IMR-90 (cell line): Measurements from ENCODE around the gene DCC. TPM values are rescaled to one million over a fixed set of nuclear protein-coding genes. Genes with fewer than 3 reads are reported as not detected.

ENCODE experiments used
- ATAC-seq: fragments of 200-7000 bp; cut with Tn5 transposase; 2 replicates; pipeline ENCODE4 v1.9.1; 2020; ENCODE audit warnings: low read depth, mild to moderate bottlenecking, moderate library complexity
- BruUV-seq: library from RNA; stranded (reverse); fragments of 400-500 nt; replicated peaks from 2 replicates; lab custom pipeline; 2021; lab: Mats Ljungman, UMichigan
- CTCF ChIA-PET: fragments of 300-600 bp; formaldehyde crosslinking; extraction: SDS; loops from one replicate; lab custom pipeline; 2021; ENCODE audit warnings: antibody characterized with exemption; lab: Yijun Ruan, JAX
- POLR2A ChIA-PET: fragments of 300-600 bp; sonication (Branson Sonifier 250); formaldehyde crosslinking; loops from one replicate; lab custom pipeline; 2022; ENCODE audit warnings: antibody characterized with exemption; ENCODE audit not compliant: unreplicated experiment; lab: Charles Lee
- DNase-seq: peaks from one replicate; pipeline ENCODE4 v3.0.0; 2013
- H2AFZ ChIP-seq: replicated peaks from 2 replicates; pipeline ENCODE3; 2013; ENCODE audit warnings: low read length, mild to moderate bottlenecking; ENCODE audit not compliant: poor library complexity
- H2AK5ac ChIP-seq: 2 replicates; pipeline ENCODE4 v1.6.1; 2013; ENCODE audit warnings: low read depth, low read length, inconsistent platforms
- H2AK9ac ChIP-seq: replicated peaks from 2 replicates; pipeline ENCODE3; 2013; ENCODE audit warnings: mild to moderate bottlenecking, low read depth, low read length, moderate library complexity; ENCODE audit not compliant: poor library complexity
- H2BK120ac ChIP-seq: 2 replicates; pipeline ENCODE4 v1.6.1; 2013; ENCODE audit warnings: low read depth, low read length, inconsistent platforms
- H2BK15ac ChIP-seq: 3 replicates; pipeline ENCODE4 v1.6.1; 2013; ENCODE audit warnings: low read depth, low read length, inconsistent platforms
- H2BK20ac ChIP-seq: 2 replicates; pipeline ENCODE4 v1.6.1; 2013; ENCODE audit warnings: low read depth, mild to moderate bottlenecking, inconsistent platforms, low read length, moderate library complexity
- H2BK5ac ChIP-seq: 2 replicates; pipeline ENCODE4 v1.6.1; 2013; ENCODE audit warnings: mild to moderate bottlenecking, low read depth, low read length, inconsistent platforms; ENCODE audit not compliant: poor library complexity, severe bottlenecking
- H3K14ac ChIP-seq: replicated peaks from 2 replicates; pipeline ENCODE4 v1.6.1; 2013; ENCODE audit warnings: low read depth, low read length, inconsistent platforms
- H3K18ac ChIP-seq: 2 replicates; pipeline ENCODE4 v1.6.1; 2013; ENCODE audit warnings: low read depth, low read length, control low read depth
- H3K23ac ChIP-seq: 2 replicates; pipeline ENCODE4 v1.6.1; 2013; ENCODE audit warnings: low read depth, low read length, inconsistent platforms
- H3K27ac ChIP-seq: 2 replicates; pipeline ENCODE4 v1.5.1; 2013; ENCODE audit warnings: mild to moderate bottlenecking, control low read depth, low read length; ENCODE audit not compliant: insufficient read depth
- H3K27me3 ChIP-seq: 2 replicates; pipeline ENCODE4 v1.6.1; 2013; ENCODE audit warnings: low read length; ENCODE audit not compliant: control insufficient read depth, insufficient read depth
- H3K36me3 ChIP-seq: 2 replicates; pipeline ENCODE4 v1.6.1; 2013; ENCODE audit warnings: low read length, mixed read lengths; ENCODE audit not compliant: control insufficient read depth, insufficient read depth
- H3K4ac ChIP-seq: 2 replicates; pipeline ENCODE4 v1.6.1; 2013; ENCODE audit warnings: low read depth, low read length, inconsistent platforms
- H3K4me1 ChIP-seq: 2 replicates; pipeline ENCODE4 v1.6.1; 2013; ENCODE audit warnings: low read length, mixed read lengths; ENCODE audit not compliant: control insufficient read depth, insufficient read depth
- H3K4me2 ChIP-seq: 2 replicates; pipeline ENCODE4 v1.6.1; 2013; ENCODE audit warnings: low read depth, mild to moderate bottlenecking, control low read depth, low read length, moderate library complexity
- H3K4me3 ChIP-seq: 2 replicates; pipeline ENCODE4 v1.5.1; 2013; ENCODE audit warnings: low read depth, mild to moderate bottlenecking, control low read depth, low read length, moderate library complexity; ENCODE audit not compliant: insufficient read depth
- H3K56ac ChIP-seq: 2 replicates; pipeline ENCODE4 v1.6.1; 2013; ENCODE audit warnings: low read length, inconsistent platforms; ENCODE audit not compliant: insufficient read depth; ENCODE audit errors: extremely low read depth
- H3K79me1 ChIP-seq, 2 experiments: 2 replicates each; pipeline ENCODE4 v1.6.1; 2013; ENCODE audit warnings: low read length in 2 of 2, inconsistent platforms in 1 of 2, low read depth in 1 of 2
- H3K9ac ChIP-seq: 2 replicates; pipeline ENCODE4 v1.6.1; 2013; ENCODE audit warnings: low read depth, low read length, control low read depth
- H3K9me1 ChIP-seq: 2 replicates; pipeline ENCODE4 v1.6.1; 2013; ENCODE audit warnings: low read length, inconsistent platforms; ENCODE audit not compliant: insufficient read depth
- H3K9me3 ChIP-seq: 2 replicates; pipeline ENCODE4 v1.6.1; 2013; ENCODE audit warnings: low read length; ENCODE audit not compliant: control insufficient read depth, insufficient read depth
- H4K20me1 ChIP-seq: 2 replicates; pipeline ENCODE4 v1.6.1; 2013; ENCODE audit warnings: low read length, inconsistent platforms; ENCODE audit not compliant: insufficient read depth
- H4K5ac ChIP-seq: 2 replicates; pipeline ENCODE4 v1.6.1; 2013; ENCODE audit warnings: mild to moderate bottlenecking, low read depth, low read length, control low read depth
- H4K8ac ChIP-seq, 2 experiments: 2 replicates each; pipeline ENCODE4 v1.6.1; 2013; ENCODE audit warnings: low read depth in 2 of 2, low read length in 2 of 2, control low read depth in 1 of 2, inconsistent platforms in 1 of 2
- H4K91ac ChIP-seq: 2 replicates; pipeline ENCODE4 v1.6.1; 2013; ENCODE audit warnings: low read depth, low read length, inconsistent platforms; ENCODE audit not compliant: insufficient read depth
- MAFK ChIP-seq: IDR thresholded peaks from 2 replicates; pipeline ENCODE4 v1.6.1; 2012; ENCODE audit warnings: low read depth, low read length, improper control_type of control experiment
- RFX5 ChIP-seq: IDR thresholded peaks from 2 replicates; pipeline ENCODE4 v1.8.0; 2012; ENCODE audit warnings: low read depth, mild to moderate bottlenecking, low read length, moderate library complexity
- WGBS, 2 experiments: methylation state at CpG; one replicate each; pipeline versions ENCODE4 v1.1.5 to v1.1.7; 2013; ENCODE audit warnings: missing lambda C conversion rate in 2 of 2; ENCODE audit not compliant: insufficient read length in 1 of 2; ENCODE audit errors: extremely low coverage in 2 of 2; 5-methylcytosine and 5-hydroxymethylcytosine counted together
- dilution Hi-C: fragments of 300-500 bp; cut with HindIII; formaldehyde crosslinking; loops from one replicate; pipeline ENCODE4 v1.14.3; 2018; ENCODE audit warnings: low sequenced_read_pairs; ENCODE audit not compliant: unreplicated experiment
- in situ Hi-C: fragments of 300-500 bp; cut with MboI; formaldehyde crosslinking; loops from 3 replicates; pipeline ENCODE4 v1.14.3; 2019; ENCODE audit warnings: low sequenced_read_pairs, inconsistent platforms, mixed read lengths
- intact Hi-C: fragments of 100-400 bp; cut with micrococcal nuclease; formaldehyde crosslinking; loops from 2 replicates; pipeline ENCODE4 v1.10.0; 2022
- polyA plus RNA-seq, 3 experiments: library from polyadenylated mRNA; depleted of rRNA; stranded (reverse); fragments of >200 nt; gene quantifications; 2 replicates each; pipeline ENCODE4 v1.2.3, GENCODE V29; 2012; ENCODE audit warnings: low replicate concordance in 1 of 3
- total RNA-seq: library from RNA; depleted of rRNA; stranded (reverse); fragments of >200 nt; gene quantifications from 2 replicates; pipeline ENCODE4 v1.2.3, GENCODE V29; 2012

Gene DCC
- total and polyA plus RNA-seq, 2 of the 4 experiments (the other 2 are of a cell fraction), result 0.31 to 0.54 TPM

GRCh38 chr18:52607985-52608384 is 268.0 kb downstream of the DCC start:
- Histone ChIP-seq H3K36me3 (no peaks in the 10 kb centered on the region), H3K56ac (no peak overlapping the region), H4K5ac (no peak overlapping the region), H3K18ac (no peak overlapping the region), H3K9me3 (peaks cover 1% of the 10 kb centered on the region; the same call in 1 of the 2 replicates), H4K91ac (no peak overlapping the region), H2AK9ac (no peak overlapping the region), H2AFZ (no peak overlapping the region), H4K20me1 (no peaks in the 10 kb centered on the region), H2BK15ac (no peak overlapping the region), H2BK5ac (no peak overlapping the region), H2AK5ac (no peak overlapping the region), H3K4me1 (no peaks in the 10 kb centered on the region), H2BK120ac (no peak overlapping the region), H3K27ac (no peak overlapping the region), H3K9me1 (no peaks in the 10 kb centered on the region), H3K9ac (no peak overlapping the region), H4K8ac (no peak overlapping the region), H3K4me3 (no peak overlapping the region), H2BK20ac (no peak overlapping the region), H3K14ac (no peak overlapping the region), H3K4me2 (no peak overlapping the region), H3K4ac (no peak overlapping the region), H3K23ac (no peak overlapping the region), H3K79me1 (no peaks in the 10 kb centered on the region), H3K27me3 (no peaks in the 10 kb centered on the region)
- in situ Hi-C loops (no loop called here), dilution Hi-C loops (no loop called here), intact Hi-C loops (no loop called here)
- no peak for DNase-seq
- ChIA-PET CTCF (no interaction called here), POLR2A (no interaction called here)
- no CpG with 5 or more reads among the region's 2 CpGs for WGBS, 2 experiments
- peak; percentile 68 for TF ChIP-seq MAFK
- no peak for TF ChIP-seq RFX5
- ATAC-seq, result no peak
- BruUV-seq, result no TSS peak
